Stimulated activated CD4-positive, alpha-beta T cell treated with anti-CD3 and anti-CD28 coated beads, Interleukin-1b, Interleukin-23, amount 100 ng/mL, for 48 hours (primary cell): ENCODE data around the gene OBP2B.
"Not testable (repeated sequence)": the region's sequence is repeated elsewhere in the genome, so short reads cannot be mapped to it uniquely, and the experiment has no call there.

Experiments
- DNase-seq: peaks from one replicate; pipeline ENCODE4 v3.0.0-alpha.2; 2020

Gene OBP2B

DNA sequence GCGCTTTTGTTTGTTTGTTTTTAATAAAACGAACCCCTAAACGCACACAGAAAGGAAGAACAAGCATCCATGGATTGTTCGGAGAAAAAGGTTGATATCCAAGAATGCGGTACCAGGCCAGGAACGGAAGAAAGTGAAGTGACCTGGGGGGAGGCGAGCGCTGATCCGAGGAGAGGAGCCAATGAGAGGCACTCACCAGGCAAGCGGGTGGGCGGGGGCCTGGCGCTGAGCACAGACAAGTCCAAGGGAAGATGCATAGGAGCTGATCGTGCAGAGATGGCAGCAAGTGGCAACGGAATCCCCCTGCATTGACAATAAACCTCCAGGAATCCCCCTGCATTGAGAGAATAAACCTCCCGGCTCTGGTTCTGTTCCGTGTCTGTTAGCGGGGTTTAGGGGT, 8.4 kb downstream of the OBP2B start:
- no peak for DNase-seq

- DNase-seq: peak; percentile 53
These were observed 9.3 kb downstream of the OBP2B start for GRCh38 chr9:133199648-133200321.

- no peak for DNase-seq
These were observed 14.0 kb downstream of the OBP2B start for GRCh38 chr9:133195029-133195428.

DNA sequence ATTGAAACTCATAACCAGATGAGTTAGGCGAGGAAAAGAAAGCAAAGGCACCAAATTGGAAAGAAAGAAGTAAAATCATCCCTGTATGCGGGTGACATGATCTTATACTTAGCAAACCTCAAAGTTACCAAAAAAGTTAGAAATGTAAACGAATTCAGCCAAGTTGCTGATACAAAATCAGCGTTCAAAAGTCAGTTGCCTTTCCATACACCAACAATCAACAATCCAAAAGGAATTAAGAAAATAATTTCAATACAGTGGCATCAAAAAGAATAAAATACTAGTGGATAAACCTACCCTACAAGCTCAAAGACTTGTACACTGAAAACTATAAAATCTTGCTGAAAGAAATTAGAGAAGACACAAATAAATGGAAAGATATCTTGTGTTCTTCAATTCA, 14.5 kb downstream of the OBP2B start:
- no peak for DNase-seq

- DNase-seq: no peak
These were observed 17.1 kb downstream of the OBP2B start for GRCh38 chr9:133191989-133192388.

GRCh38 chr9:133189826-133190225, 19.2 kb downstream of the OBP2B start:
- DNase-seq: no peak

- DNase-seq: no peak
These were observed 20.2 kb downstream of the OBP2B start for GRCh38 chr9:133188843-133189180.

- no peak for DNase-seq
These were observed 20.8 kb downstream of the OBP2B start for GRCh38 chr9:133188006-133188842.

DNA sequence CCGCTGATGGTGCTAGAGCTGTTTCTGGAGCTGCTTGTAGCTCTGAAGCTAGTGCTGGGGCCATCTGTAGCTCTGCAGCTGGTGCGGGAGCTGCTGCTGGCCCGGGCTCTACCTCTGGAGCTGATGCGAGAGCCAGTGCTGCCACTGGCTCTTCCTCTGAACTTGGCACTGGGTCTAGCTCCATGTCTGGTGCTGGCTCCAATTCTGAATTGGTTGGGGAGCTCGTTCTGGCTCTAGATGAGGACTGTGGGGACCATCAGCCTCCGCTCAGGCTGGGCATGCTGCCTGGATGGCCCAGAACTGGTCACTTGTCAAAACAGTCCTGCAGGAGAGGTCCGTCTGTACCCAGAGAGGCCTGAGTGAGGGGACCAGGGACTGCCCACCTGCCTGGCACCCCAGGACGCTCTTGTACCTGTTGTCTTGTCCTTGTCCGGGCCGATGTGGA, 21.5 kb downstream of the OBP2B start:
- no peak for DNase-seq

DNA sequence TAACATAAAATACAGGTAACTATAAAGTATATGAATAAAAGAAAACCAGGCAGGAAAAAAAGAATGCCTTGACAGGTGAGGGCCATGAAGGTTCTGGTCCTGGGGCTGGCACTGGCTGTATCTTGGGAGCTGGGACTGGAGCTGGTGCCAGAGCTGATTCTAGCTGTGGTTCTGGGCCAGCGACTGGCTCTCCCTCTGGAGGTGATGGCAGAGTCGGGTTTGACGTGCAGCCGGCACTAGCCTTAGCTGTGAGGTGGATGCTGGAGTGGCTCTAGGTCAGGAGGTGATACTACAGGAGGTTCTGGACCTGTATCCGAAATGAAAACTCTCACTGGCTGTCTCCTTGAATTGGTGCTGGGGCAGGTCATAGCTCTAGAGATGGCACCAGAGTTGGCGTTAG, 22.3 kb downstream of the OBP2B start:
- DNase-seq: no peak

GRCh38 chr9:133184971-133185370, 24.1 kb downstream of the OBP2B start:
- DNase-seq: peak; percentile 50

GRCh38 chr9:133182151-133182550, 26.9 kb downstream of the OBP2B start:
- DNase-seq: no peak

DNA sequence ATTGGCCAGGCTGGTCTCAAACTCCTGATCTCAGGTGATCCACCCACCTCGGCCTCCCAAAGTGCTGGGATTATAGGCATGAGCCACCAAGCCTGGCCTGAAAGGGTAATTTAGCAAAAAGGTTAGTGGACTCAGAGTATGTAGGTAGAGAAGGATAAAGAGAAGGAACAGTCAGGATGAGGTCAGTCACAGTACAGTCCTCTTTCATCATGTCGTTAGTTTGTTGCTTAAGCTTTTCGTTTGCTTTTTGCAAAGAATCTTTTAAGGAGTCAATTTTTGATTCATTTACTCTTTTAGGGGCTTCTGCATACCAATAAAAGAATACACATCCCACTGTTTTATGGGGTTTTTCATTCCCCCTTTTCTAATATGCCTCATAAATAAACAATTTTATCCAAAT, 27.5 kb downstream of the OBP2B start:
- DNase-seq: no peak

DNA sequence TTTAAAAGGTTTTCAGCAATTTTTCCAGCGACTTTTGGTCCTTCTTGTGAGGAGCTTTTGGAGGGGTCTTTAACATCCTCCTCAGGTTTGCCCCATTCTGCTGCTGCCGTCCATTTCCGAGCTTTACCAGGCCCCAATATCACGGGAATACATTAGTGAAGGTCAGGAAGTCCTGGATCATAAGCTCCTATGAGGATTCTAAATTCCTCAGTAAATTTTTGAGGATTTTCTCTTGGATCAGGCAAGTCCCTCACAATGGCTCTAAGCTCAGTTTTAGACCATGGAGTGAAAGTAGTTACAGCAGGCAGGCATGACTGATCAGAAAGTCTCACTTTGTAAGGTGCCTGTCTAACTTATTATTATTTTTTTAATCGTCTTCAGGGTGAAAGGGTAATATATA, 28.1 kb downstream of the OBP2B start:
- no peak for DNase-seq

DNA sequence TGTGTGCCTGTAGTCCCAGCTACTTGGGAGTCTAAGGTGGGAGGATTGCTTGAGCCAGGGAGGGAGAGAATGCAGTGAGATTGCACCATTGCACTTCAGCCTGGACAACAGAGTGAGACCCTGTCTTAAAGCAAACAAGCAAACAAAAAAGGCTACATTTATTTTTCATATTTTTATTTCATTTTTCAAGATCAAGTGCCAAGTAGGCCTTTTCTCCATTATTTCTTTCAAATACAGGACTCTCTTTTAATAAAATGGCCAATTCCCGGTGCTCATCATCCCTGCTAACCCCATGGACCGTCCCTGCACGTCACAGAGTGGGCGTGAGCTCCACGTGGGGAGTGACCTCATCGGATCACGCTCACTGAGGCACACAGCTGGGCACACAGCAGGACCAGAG, 36.0 kb downstream of the OBP2B start:
- no peak for DNase-seq

DNA sequence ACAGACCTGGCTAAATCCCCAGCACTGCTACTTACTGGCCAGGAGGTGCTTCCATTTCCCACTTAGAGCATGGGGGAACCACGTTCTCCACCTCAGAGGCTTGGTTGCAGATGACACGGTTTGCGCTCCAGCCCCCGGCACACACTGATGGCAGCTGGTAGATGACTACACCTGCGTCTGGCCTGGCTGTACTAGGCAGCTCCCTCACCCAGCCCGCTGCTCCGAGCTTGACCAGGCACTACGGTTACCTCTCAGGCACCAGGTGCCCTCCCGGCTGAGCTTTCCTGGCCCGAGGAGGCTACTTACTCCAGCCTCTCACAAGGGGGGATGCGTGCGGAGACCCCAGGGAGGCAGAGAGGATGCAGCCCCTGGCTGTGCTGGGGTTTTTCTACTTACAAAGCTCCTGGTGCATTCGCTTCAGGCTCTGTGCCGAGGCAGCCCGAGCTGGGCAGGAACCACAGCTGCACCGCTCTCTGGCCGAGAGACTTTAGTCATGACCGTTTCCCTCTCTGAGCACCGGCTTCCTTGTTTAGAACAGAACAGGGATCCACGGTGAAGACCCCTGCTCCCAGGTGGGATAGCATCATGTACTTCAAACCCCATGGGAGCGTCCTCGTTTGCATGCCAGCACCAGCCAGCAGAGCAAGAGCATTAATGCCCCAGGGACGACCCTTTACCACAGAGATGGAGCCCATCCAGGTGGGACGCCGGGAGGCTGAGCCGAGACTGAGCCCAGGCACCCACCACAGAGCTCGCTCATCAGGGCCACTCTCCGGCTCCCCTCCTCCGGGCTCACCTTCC, 37.7 kb downstream of the OBP2B start:
- DNase-seq: no peak

DNA sequence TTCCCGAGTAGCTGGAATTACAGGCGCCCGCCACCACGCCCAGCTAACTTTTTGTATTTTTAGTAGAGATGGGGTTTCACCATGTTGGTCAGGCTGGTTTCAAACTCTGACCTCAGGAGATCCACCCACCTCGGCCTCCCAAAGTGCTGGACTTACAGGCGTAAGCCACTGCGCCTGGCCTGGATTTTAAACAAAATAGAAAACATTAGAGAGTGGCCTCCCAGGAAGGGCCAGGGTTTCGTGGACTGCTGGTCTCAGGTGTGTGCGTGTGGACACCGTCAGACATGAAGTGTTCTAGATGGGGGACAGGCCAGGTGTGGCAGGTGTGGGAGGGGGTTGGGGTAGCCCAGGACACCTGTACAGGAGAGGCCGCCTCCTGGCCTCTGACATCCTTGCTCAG, 38.3 kb downstream of the OBP2B start:
- DNase-seq: no peak

GRCh38 chr9:133169687-133170086, 39.4 kb downstream of the OBP2B start:
- DNase-seq: not testable (repeated sequence)

GRCh38 chr9:133169102-133169501, 39.9 kb downstream of the OBP2B start:
- no peak for DNase-seq

GRCh38 chr9:133168432-133168831, 40.6 kb downstream of the OBP2B start:
- no peak for DNase-seq

DNA sequence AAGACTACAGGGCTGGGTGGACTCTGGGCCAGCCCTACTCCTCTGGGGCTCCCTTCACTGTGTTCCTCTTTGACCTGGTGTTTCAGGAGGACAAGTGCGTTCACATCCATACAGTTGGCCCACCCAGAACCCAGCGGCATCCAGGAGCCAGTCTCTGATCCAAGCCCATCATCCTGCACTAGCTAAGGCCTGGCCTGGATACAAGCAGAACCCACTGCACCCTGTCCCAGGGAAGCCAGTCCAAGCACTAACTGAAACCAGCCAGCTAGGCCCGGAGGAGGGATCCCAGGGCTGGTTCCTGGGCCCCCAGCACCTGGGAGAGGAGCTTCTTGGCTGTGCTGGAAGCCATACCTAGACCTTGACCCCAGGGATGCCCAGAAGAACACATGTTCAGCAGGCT, 41.3 kb downstream of the OBP2B start:
- DNase-seq: no peak

GRCh38 chr9:133167096-133167730, 41.8 kb downstream of the OBP2B start:
- no peak for DNase-seq

DNA sequence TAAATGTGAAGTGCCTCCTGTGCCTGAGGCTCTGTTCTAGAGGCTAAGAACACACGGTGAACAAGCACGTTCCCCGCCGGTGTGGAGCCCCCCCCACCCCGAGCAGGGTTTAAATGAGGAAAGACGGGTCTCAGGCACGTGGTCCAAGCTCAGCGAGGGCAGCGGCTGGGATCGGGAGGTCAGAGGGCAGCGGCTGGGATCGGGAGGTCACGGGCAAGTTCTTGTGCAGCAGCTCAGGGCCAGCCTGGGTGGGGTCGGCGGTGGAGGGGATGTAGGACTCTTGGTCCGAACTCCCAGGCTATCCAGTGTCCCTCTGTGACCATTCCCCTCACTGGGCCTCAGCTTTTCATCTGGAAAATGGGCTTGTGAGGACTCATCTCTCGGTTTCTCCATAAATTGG, 42.7 kb downstream of the OBP2B start:
- DNase-seq: no peak

DNA sequence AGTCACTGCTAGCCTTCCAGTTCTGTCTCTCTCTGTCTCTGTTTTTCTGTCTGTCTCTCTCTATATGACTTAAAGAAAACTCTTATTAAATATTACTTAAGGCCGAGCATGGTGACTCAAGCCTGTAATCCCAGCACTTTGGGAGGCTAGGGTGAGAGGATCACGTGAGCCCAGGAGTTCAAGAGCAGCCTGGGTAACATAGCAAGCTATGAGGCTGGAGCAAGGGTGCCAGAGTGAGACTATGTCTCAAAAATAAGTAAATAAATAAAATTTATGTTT, 43.7 kb downstream of the OBP2B start:
- DNase-seq: no peak
